NCI-H146 treated with DMSO at 0.1 percent for 48 hours (cell line): Measurements from ENCODE around the gene MICB.
"Not testable (repeated sequence)": the region's sequence is repeated elsewhere in the genome, so short reads cannot be mapped to it uniquely, and the experiment has no call there.

Experiments used
- DNase-seq: peaks from one replicate; lab custom pipeline; 2025; ENCODE audit not compliant: unreplicated experiment; lab: John Stamatoyannopoulos, UW

The MICB gene

GRCh38 chr6:31535538-31536324 lies 37.8 kb downstream of the MICB start:
- DNase-seq, result no peak

- no peak for DNase-seq
Observed at GRCh38 chr6:31538805-31539400, 41.0 kb downstream of the MICB start.

- no peak for DNase-seq
Observed at GRCh38 chr6:31540640-31541039, 42.7 kb downstream of the MICB start.

- DNase-seq, result peak; percentile 57
Observed at GRCh38 chr6:31541059-31541657, 43.2 kb downstream of the MICB start.

- peak; percentile 94 for DNase-seq
Observed at GRCh38 chr6:31541658-31542521, 43.9 kb downstream of the MICB start, which contains the start of gene DDX39B. Gene DDX39B (minus strand): TSS chr6:31542003. CDS start chr6:31540532, 1,471 bp downstream.

- no peak for DNase-seq
Observed at GRCh38 chr6:31543639-31544038, 45.7 kb downstream of the MICB start.

- no peak for DNase-seq
Observed at GRCh38 chr6:31544676-31545075, 46.7 kb downstream of the MICB start.

GRCh38 chr6:31545291-31545690 lies 47.3 kb downstream of the MICB start:
- DNase-seq, result no peak

- DNase-seq, result peak; percentile 96
Observed at GRCh38 chr6:31546339-31546957, 48.5 kb downstream of the MICB start, which contains the start of gene ATP6V1G2. Gene ATP6V1G2 (minus strand): TSS chr6:31546608. CDS start chr6:31546559, 49 bp downstream.

- DNase-seq, result peak; percentile 93
Observed at GRCh38 chr6:31546958-31547726, 49.2 kb downstream of the MICB start, which contains the start of gene NFKBIL1. Gene NFKBIL1 (plus strand): TSS chr6:31547608. CDS start chr6:31547695, 87 bp downstream.

GRCh38 chr6:31547727-31548543 lies 50.0 kb downstream of the MICB start:
- DNase-seq, result no peak

GRCh38 chr6:31548544-31548873 lies 50.6 kb downstream of the MICB start:
- DNase-seq, result no peak

GRCh38 chr6:31551371-31551770 lies 53.4 kb downstream of the MICB start:
- not testable (repeated sequence) for DNase-seq

GRCh38 chr6:31556307-31556706 lies 58.4 kb downstream of the MICB start:
- DNase-seq, result no peak

GRCh38 chr6:31557443-31558317 lies 59.7 kb downstream of the MICB start:
- DNase-seq, result no peak

- no peak for DNase-seq
Observed at GRCh38 chr6:31558318-31558625, 60.3 kb downstream of the MICB start.

GRCh38 chr6:31558631-31559500 lies 60.9 kb downstream of the MICB start:
- DNase-seq, result no peak
